Measurements from ENCODE around the gene PDK2.
A peak's percentile ranks its signal among the peaks of the same experiment; 100 is the strongest.
"Not testable (repeated sequence)": the region's sequence is repeated elsewhere in the genome, so short reads cannot be mapped to it uniquely, and the experiment has no call there.

PDK2 gene

GRCh38 chr17:50059256-50059655 lies 35.9 kb upstream of the PDK2 start:
- no peak for DNase-seq

- no peak for DNase-seq
Observed at GRCh38 chr17:50059759-50060273, 35.3 kb upstream of the PDK2 start.

- peak in 1 of 3 experiments; percentile 15 for DNase-seq
Observed at GRCh38 chr17:50060951-50061712, 34.0 kb upstream of the PDK2 start.

GRCh38 chr17:50061713-50062045 lies 33.5 kb upstream of the PDK2 start:
- not testable (repeated sequence) for DNase-seq

- DNase-seq: no peak
Observed at GRCh38 chr17:50062293-50063243, 32.6 kb upstream of the PDK2 start.

DNA sequence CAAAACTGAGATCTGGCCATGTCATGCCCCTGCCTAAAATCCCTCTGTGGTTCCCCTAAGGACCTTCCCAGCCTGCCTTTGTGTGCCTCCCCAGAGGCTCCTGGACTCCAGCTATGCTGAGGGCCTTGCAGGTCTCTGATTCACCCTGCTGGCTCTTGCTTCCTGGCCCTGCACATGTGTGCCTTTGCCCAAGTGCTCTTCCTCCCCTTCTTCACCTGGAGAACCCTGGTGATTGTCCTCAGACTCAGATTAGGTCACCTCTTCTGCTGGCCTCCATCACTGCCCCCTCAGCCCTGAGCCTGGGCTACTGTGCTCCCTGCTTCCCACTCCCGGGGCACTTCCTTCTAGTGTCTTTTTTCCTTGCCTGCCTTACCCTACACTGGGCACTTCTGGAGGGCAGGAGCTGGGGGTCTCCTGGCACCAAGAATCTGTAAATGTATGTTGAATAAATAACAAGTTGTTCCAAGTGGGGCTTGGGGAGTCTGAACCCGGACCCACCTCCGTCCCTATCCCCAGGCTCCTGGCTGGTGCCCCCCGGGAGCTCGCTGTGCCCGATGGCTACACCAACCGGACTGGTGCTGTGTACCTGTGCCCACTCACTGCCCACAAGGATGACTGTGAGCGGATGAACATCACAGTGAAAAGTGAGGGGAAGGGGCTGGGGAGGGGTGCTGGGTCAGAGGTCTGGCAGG lies 31.4 kb upstream of the PDK2 start:
- DNase-seq: no peak

DNA sequence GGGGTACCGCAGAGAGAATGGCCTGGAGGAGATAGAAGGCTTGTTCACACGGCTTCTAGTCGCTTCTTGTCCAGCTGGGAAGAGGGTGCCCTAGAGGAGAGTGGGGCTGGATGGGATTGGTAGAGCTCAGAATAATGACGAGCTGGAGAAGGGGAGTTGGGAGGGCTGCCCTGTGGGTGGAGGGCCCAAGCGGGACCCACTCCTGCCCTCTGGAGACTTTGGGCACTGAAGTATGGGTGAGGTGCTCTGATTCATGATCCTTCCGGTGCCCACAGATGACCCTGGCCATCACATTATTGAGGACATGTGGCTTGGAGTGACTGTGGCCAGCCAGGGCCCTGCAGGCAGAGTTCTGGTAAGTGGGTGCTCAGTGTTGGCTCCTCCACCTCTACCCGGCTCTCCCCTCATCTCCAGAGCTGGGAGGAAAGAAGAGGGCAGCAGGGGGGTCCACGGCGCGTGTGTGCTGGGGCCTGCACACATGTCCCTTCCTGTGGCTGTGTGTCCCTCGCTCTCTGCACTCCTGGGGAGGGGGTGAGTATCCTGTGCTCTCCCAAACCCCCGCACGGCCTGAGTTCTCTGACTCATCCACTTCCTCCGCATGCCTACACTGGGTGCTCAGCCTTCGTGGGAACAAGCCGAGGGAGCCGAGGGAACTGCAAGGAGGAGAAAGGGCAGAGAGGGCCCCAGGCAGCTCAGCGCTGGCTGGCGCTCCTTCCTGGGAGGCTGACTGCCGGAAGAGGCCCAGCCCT lies 30.7 kb upstream of the PDK2 start:
- DNase-seq: no peak

GRCh38 chr17:50065056-50065455 lies 30.1 kb upstream of the PDK2 start:
- no peak for DNase-seq

- DNase-seq: no peak
Observed at GRCh38 chr17:50066995-50067394, 28.2 kb upstream of the PDK2 start.

DNA sequence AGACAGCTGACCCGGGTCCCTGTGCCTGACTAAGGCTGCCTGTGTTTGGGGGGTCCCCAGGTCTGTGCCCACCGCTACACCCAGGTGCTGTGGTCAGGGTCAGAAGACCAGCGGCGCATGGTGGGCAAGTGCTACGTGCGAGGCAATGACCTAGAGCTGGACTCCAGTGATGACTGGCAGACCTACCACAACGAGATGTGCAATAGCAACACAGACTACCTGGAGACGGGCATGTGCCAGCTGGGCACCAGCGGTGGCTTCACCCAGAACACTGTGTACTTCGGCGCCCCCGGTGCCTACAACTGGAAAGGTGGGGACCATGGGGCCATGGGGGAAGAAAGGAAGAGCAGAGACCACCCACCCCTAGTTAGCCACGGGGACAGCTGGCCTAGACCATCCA lies 27.2 kb upstream of the PDK2 start:
- no peak for DNase-seq

DNA sequence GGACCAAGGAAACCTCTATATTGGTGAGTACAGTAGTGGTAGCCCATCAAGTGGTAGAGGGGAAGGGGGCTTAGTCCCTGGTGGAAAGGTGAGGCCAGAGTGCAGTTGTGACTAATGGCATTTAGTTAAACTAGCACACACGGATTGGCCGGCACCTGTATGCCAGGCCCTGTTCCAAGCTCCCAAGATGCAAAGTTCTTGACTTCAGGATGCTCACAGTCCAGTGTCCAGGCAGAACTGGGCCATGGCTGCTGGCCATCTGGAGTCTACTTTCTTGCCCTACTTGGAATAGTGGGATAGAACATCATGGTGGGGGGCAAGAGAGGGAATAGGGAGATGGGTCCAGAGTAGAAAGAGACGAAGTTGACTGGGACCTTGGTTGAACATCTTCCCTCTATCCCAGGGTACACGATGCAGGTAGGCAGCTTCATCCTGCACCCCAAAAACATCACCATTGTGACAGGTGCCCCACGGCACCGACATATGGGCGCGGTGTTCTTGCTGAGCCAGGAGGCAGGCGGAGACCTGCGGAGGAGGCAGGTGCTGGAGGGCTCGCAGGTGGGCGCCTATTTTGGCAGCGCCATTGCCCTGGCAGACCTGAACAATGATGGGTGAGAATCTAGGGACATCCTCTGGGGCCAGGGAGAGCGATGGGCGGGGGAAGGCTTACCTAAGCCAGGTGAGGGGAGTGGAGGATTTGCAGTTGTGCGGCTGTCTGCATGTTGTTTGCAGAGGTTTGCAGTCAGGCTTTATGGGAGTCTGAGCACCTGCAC lies 24.1 kb upstream of the PDK2 start:
- no peak for DNase-seq

- no peak for DNase-seq
Observed at GRCh38 chr17:50071692-50072091, 23.5 kb upstream of the PDK2 start.

GRCh38 chr17:50072130-50072529 lies 23.0 kb upstream of the PDK2 start:
- DNase-seq: no peak

- no peak for DNase-seq
Observed at GRCh38 chr17:50072925-50073324, 22.2 kb upstream of the PDK2 start.

DNA sequence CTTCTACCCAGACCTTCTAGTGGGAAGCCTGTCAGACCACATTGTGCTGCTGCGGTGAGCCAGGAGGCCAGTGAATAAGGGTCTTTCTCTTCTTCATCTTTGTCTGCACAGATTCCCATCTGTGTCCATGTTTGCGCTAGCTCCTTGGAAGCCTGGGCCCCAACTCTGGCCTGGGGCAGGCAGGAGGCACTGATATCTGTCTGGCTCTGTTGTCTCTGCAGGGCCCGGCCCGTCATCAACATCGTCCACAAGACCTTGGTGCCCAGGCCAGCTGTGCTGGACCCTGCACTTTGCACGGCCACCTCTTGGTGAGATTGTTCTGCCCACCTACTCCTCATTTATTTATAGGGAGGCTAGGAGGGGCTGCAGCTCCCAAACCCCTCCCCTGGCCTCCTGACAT lies 20.9 kb upstream of the PDK2 start:
- DNase-seq: no peak

DNA sequence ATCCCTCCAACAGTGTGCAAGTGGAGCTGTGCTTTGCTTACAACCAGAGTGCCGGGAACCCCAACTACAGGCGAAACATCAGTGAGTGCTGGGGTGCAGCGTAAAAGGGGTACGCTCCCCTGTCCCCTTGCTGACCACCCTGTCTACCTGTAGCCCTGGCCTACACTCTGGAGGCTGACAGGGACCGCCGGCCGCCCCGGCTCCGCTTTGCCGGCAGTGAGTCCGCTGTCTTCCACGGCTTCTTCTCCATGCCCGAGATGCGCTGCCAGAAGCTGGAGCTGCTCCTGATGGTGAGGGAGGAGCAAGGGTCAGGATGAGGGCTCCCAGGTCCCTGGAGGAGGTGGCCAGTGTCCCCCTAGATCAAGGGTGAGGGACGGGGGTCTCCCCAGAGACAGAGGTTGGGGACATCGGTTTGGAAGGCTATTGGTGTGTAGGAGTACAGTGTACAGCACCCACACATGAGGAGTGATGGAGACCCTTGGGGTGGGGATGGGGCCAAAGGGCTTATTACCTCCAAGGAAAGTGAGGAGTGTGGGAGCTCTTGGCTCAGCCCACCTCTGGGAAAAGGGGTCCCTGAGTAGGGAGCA lies 19.6 kb upstream of the PDK2 start:
- DNase-seq: no peak

DNA sequence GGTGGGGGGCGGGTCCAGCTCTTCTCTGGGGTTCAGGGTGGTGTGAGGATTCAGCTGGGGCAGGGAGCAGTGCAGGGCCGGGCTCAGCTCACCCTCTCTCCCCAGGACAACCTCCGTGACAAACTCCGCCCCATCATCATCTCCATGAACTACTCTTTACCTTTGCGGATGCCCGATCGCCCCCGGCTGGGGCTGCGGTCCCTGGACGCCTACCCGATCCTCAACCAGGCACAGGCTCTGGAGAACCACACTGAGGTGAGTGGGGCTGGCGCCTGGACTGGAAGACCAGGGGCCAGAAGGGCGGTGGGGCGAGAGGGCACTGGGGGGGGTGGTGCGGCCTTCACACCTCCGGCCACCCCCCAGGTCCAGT lies 18.9 kb upstream of the PDK2 start:
- DNase-seq: no peak

DNA sequence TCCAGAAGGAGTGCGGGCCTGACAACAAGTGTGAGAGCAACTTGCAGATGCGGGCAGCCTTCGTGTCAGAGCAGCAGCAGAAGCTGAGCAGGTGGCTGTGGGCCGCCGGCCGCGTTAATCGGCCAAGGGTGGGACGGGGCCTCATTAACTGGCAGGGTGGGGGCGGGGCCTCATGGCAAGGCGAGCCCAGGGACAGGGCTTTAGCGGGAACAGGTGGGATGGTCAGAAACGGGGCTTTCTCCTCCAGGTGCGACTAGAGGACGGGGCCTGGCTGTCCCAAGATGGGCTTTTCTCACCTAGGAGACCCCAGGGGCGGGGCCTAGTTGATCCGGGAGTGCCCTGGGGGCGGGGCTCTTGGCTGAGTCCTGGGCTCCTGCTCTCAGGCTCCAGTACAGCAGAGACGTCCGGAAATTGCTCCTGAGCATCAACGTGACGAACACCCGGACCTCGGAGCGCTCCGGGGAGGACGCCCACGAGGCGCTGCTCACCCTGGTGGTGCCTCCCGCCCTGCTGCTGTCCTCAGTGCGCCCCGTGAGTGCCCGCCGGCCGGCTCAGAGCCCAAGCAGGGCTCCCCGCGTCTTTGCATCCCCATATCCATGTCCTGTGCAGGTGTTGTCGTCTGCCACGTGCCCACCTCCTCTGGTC lies 18.4 kb upstream of the PDK2 start:
- peak in 2 of 3 experiments; percentile 35 to 55 for DNase-seq

DNA sequence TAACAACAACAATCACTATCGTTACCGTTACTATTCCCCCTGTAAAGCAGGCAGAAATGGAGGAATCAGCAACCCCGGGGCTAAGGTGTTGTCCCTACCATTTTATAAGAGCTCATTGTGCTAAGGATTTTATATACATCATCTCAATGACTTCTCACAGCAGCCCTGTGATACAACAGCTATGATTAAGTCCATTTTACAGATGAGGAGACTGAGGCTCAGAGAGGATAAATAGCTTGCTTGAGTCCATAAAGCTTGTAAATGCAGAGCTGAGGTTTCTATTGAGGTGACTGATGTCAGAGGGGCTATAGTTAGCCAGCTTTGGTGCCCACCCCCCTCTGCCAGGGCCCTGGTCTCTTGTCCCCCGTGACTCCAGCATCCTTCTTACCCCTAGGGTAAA lies 16.7 kb upstream of the PDK2 start:
- no peak for DNase-seq

- DNase-seq: no peak
Observed at GRCh38 chr17:50079334-50080095, 15.6 kb upstream of the PDK2 start.
